HL-60 (cell line): ENCODE measurements around the gene AGPAT3.

Experiments used
- DNase-seq, 2 experiments: peaks; one replicate each; pipeline ENCODE4 v3.0.0-alpha.2; 2010 to 2020; ENCODE audit warnings: low read depth in 1 of 2, low spot score in 1 of 2
- H3K27ac ChIP-seq: fragments of 250-450 bp; sonication (Bioruptor Pico); replicated peaks from 2 replicates; pipeline ENCODE4 v1.5.1; 2020; ENCODE audit warnings: mild to moderate bottlenecking, moderate library complexity
- H3K27me3 ChIP-seq: fragments of 250-450 bp; sonication (Bioruptor Pico); 2 replicates; pipeline ENCODE4 v1.5.1; 2021; ENCODE audit warnings: mild to moderate bottlenecking, moderate library complexity; ENCODE audit not compliant: insufficient read depth, poor library complexity, severe bottlenecking
- H3K4me3 ChIP-seq: replicated peaks from 2 replicates; pipeline ENCODE4 v1.5.1; 2011; ENCODE audit warnings: mild to moderate bottlenecking, control low read depth, low read length; ENCODE audit not compliant: insufficient read depth
- GABPA ChIP-seq: IDR thresholded peaks from 2 replicates; pipeline ENCODE4 v1.6.1; 2012; ENCODE audit warnings: low read depth
- POLR2AphosphoS5 ChIP-seq: IDR thresholded peaks from 2 replicates; pipeline ENCODE4 v1.6.1; 2012; ENCODE audit warnings: low read depth
- SPI1 ChIP-seq: IDR thresholded peaks from 2 replicates; pipeline ENCODE4 v1.6.1; 2012; ENCODE audit warnings: low read depth, mild to moderate bottlenecking, borderline replicate concordance
- TF ChIP-seq, protein P1 (sequence below): IDR thresholded peaks from one replicate; pipeline ENCODE4 v1.5.1; 2011; ENCODE audit warnings: low read length, control low read depth, inconsistent platforms; ENCODE audit not compliant: insufficient read depth
- TF ChIP-seq, protein P2 (sequence below): IDR thresholded peaks from 2 replicates; pipeline ENCODE4 v1.6.1; 2012; ENCODE audit warnings: low read depth; ENCODE audit not compliant: insufficient replicate concordance

AGPAT3 gene

DNA sequence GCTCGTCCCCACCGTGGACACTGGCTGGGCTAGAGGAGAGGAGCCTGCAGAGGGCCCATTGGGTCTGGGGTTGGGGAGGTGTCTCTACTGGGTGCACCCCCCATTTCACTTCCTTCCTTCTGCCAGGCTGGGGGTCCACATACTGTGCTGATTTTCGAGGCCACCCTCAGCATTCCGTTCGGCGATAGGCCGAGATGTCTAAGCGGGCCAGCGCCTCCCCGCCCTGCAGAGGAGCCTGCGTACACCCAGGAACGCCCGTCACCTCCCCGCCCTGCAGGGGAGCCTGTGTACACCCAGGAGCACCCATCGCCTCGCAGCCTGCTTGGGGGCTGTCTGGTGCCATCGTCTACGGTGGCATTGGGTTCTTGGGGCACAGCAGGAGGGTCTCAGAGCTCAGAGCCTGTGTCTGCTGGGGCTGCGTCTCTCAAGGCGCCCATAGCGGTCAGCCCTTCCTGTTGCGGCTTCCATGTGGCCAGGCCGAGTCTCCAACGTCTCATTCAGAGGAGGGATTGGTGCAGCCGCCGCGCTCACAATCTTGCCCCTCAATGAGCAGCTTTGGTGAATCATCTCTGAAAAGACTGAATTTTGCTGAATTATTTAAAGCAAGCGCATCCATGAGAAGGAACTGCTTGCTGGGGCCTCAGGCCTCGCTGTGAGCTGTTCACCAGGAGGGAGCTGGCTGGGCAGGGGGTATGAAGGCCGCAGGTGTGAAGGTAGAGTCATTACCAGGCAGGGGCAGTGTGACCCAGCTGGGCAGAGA is 30.7 kb upstream of the AGPAT3 start:
- Histone ChIP-seq H3K4me3 (no peak overlapping the region), H3K27me3 (no peaks in the 10 kb centered on the region), H3K27ac (no peak overlapping the region)
- no peak for TF ChIP-seq POLR2AphosphoS5
- TF ChIP-seq, protein P1, sequence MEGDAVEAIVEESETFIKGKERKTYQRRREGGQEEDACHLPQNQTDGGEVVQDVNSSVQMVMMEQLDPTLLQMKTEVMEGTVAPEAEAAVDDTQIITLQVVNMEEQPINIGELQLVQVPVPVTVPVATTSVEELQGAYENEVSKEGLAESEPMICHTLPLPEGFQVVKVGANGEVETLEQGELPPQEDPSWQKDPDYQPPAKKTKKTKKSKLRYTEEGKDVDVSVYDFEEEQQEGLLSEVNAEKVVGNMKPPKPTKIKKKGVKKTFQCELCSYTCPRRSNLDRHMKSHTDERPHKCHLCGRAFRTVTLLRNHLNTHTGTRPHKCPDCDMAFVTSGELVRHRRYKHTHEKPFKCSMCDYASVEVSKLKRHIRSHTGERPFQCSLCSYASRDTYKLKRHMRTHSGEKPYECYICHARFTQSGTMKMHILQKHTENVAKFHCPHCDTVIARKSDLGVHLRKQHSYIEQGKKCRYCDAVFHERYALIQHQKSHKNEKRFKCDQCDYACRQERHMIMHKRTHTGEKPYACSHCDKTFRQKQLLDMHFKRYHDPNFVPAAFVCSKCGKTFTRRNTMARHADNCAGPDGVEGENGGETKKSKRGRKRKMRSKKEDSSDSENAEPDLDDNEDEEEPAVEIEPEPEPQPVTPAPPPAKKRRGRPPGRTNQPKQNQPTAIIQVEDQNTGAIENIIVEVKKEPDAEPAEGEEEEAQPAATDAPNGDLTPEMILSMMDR, result no peak
- no peak for TF ChIP-seq GABPA
- TF ChIP-seq SPI1, result no peak
- TF ChIP-seq, protein P2, sequence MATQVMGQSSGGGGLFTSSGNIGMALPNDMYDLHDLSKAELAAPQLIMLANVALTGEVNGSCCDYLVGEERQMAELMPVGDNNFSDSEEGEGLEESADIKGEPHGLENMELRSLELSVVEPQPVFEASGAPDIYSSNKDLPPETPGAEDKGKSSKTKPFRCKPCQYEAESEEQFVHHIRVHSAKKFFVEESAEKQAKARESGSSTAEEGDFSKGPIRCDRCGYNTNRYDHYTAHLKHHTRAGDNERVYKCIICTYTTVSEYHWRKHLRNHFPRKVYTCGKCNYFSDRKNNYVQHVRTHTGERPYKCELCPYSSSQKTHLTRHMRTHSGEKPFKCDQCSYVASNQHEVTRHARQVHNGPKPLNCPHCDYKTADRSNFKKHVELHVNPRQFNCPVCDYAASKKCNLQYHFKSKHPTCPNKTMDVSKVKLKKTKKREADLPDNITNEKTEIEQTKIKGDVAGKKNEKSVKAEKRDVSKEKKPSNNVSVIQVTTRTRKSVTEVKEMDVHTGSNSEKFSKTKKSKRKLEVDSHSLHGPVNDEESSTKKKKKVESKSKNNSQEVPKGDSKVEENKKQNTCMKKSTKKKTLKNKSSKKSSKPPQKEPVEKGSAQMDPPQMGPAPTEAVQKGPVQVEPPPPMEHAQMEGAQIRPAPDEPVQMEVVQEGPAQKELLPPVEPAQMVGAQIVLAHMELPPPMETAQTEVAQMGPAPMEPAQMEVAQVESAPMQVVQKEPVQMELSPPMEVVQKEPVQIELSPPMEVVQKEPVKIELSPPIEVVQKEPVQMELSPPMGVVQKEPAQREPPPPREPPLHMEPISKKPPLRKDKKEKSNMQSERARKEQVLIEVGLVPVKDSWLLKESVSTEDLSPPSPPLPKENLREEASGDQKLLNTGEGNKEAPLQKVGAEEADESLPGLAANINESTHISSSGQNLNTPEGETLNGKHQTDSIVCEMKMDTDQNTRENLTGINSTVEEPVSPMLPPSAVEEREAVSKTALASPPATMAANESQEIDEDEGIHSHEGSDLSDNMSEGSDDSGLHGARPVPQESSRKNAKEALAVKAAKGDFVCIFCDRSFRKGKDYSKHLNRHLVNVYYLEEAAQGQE, result no peak
- peak in 1 of 2 experiments; percentile 23 for DNase-seq

DNA sequence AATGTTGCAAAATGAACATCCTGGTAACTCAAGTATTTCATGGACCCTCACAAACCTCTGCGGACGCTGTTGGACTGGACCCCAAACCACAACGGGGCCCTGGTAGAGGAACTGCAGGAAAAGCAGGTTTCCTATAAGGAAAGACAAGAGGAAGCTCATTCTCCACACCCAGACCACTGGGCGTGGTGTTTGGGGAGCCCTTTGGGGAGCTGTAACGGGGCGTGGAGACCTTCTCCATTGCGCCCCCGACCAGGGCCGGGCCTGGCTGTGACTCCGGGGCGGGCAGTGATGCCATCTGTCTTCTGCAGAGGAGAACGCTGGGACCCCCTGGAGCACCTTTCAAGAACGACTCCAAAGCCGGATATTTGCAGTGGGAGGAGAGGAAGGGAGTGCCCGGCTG is 30.0 kb upstream of the AGPAT3 start:
- DNase-seq, result peak in 1 of 2 experiments; percentile 23
- H3K27ac ChIP-seq, result no peak overlapping the region
- no peaks in the 10 kb centered on the region for H3K27me3 ChIP-seq
- H3K4me3 ChIP-seq, result no peak overlapping the region
- TF ChIP-seq, protein P1, result no peak
- TF ChIP-seq GABPA (no peak), POLR2AphosphoS5 (no peak), SPI1 (no peak)
- TF ChIP-seq, protein P2, result no peak

DNA sequence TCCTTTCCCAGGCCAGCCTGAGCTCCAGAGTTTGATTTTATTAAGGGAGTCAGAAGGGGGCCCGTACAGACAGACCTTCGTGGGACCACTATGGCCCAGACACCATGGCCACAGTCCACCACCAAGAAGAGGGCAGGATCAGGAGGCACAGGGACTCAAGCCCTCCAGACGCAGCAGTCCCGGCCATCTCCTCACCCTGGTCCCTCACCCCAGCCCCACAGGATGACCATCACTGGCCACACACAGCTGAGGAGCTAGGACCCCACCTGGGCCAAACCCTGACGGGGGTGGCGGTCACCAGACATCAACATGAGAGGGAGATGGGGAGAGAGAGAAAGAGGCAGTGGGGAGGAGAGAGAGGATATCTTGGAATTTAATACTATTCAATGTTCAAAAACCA is 29.2 kb upstream of the AGPAT3 start:
- Histone ChIP-seq H3K4me3 (no peak overlapping the region), H3K27me3 (no peaks in the 10 kb centered on the region), H3K27ac (no peak overlapping the region)
- TF ChIP-seq SPI1 (no peak), GABPA (no peak)
- TF ChIP-seq, protein P2, result no peak
- TF ChIP-seq, protein P1, result no peak
- DNase-seq, result no peak
